ENCODE data around the gene SAMSN1. TPM values are rescaled to one million over a fixed set of nuclear protein-coding genes. Genes with fewer than 3 reads are reported as not detected.

Gene SAMSN1
- total RNA-seq, 1 donor from 2014 or later: 4.0 TPM

DNA sequence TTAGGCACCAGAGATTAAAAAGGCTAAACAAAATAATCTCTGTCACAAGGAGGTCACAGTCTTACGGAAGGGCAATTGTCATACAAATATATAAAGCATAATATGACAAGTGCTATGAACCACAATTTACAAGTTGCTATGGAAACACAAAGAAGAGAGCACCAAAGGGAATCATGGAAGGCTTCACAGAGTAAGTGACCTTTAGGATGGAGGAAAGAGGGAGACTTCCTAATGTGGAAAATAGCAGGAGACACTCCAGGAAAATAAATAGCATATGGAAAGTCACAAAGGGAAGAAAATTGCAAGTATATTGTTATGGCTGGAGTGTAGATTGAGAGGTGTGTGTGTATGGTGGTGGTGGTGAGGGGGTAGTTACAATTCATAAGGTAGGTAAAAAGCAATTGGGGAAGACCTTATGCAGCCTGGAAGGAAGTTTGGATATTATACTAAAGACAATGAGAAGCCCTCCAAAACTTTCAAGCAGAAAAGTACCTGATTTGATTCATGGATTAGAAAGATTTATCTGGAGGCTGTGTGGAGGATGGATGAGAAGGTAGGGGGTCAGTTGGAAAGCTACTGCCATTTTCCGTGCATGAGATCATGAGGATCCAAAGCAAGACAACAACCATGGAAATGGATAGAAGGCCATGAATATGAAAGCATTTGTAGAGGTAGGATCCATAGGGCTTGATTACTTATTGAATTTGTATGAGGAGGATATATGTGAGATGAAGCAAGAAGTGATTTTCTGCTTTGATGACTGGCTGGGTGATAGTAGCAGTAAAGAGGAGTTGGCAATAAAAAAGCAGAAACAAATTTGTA is 61.7 kb downstream of the SAMSN1 start:
- no peak for DNase-seq (ENCODE audit: low read depth, low spot score)

DNA sequence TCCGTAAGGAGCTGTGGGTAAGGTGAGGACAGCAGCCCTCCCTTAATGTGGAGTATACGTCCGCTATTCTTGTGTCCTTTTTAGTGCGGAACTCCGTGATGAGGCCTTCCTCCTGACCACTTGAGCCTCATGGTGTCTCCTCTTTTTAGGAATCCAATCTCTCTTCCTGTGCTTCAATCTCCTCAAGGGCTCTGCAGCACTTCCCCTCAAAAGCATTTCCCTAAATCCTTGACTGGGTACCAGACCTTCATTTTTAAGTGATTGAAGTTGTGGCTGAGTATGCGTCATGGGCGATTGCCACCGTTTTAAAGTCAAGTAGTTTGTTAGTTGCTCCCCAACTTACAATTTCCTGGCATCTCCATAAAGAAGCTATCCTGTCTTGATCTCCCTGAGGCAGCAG is 62.8 kb downstream of the SAMSN1 start:
- DNase-seq (ENCODE audit: low read depth, low spot score): no peak

DNA sequence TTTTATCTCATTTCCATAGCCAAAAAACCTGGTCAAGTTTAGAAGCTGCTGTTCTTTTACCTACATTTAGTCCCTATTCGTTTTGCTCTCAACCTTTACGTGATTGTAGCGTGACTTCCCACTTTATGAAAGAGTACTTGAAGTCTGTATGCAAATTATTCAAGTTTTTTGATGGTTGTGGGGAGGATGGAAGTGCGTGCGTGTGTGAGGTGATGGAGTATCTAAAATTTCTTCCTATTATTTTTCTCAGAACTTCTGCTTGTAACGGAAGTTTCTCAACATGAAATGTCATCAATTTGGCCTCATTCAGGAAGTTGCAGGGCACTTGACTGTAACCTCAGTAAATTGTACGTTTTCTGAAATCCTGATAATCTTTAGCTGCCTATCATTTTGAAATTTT is 64.0 kb downstream of the SAMSN1 start:
- DNase-seq (ENCODE audit: low read depth, low spot score): no peak

DNA sequence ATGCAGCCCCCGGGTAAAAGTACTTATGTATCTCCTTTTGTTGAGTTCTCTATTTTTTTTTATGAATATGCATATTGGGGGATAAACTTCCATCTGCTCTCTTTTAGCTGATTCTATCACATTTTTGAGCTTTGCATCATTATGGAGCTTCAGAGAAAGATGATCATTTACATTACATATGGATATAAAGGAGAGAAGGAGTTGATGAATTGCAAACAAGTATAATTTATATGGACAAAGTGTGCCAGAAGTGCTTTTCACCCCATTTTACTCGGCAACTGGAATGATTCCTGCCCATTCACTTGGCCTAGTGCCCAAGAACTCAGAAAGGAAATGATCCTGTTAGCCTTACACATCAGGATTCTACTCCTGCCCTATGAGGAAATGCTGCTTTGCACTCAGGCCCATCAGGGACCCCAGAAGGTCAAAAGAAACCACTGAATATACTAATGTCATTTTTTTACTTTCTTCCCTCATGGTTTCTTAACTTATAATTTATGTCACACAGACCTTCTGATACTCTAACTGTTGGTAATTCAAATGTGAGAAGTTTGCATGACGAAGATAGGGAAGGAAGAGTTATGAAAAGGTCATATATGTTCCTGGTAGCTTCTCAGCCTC is 65.6 kb downstream of the SAMSN1 start:
- DNase-seq (ENCODE audit: low read depth, low spot score): no peak

DNA sequence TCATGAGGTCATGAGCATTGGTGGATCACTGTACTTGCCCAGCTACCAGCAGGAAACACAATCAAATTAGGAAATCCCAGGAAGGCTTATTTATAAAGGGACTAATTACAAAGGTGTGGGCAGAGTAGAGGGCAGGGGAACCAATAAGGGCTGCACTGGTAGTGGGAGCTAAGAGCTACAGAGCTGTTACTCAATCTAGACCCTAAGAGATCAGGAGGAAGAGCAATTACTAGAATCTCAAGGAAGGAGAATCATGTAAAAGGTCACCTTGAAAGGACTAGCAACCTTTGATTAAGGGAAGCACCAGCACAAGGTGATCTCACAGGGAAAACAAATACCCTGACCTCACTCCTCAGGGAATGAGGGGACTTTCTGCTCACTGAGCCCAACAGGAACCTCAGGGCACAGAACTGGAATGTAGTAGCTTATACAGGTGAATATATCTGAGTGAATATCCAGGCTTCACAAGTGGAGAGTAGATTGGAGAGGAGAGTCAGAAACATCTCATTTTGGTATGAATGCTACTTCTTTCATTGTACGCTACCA is 66.8 kb downstream of the SAMSN1 start:
- DNase-seq (ENCODE audit: low read depth, low spot score): no peak

DNA sequence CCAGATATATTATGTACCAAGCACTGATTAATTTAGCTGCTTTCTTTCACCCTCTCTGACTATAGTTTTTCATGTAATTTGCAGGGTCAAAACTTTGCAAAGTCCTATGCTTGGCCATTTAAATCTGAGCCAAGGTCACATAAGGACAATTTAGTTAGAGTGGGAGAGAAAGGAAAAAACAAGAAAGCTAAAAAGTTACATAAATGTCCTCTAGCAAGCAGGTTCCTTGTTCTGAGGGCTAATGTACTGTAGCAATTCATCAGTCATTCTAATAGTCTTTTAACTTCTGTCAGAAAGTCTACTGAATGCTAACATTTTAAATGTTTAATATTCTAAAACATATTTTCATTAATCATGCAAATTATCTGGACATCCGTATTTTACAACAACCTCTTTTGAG is 68.3 kb downstream of the SAMSN1 start:
- no peak for DNase-seq (ENCODE audit: low read depth, low spot score)

DNA sequence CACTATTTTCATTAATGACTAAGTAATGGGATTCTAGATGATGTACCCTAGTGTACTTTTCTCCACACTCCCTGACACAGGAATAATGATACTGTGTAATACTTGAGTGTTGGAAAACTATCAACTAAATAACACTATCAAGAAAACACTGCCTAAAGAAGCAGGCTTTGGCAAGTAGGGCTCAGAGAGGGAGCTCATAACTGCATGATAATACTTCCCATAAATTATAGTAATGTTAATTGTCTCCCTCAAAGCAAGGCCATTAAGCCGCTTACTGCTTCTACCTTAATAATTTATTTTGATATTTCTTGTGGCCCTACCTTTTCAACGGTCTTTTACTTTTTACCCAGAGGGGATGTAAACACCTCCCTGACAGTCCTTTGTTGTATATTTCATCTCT is 69.0 kb downstream of the SAMSN1 start:
- no peak for DNase-seq (ENCODE audit: low read depth, low spot score)

DNA sequence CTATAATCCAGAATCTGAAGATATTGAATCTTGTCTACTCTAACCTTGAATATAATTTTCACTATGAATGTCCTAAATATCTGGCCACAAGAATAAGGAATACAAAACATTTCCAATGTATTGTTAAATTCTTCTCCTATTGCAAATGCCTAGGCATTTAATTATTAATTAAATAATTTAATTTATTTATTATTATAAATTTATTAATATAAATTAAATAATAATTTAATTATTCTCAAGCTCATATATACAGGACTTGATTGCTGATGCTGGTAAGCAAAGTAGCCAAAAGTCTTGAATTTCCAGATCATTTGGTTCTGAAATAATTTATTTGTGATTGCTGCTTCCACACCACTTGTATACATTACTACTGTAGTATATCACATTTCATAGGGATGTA is 71.1 kb downstream of the SAMSN1 start:
- DNase-seq (ENCODE audit: low read depth, low spot score): no peak

DNA sequence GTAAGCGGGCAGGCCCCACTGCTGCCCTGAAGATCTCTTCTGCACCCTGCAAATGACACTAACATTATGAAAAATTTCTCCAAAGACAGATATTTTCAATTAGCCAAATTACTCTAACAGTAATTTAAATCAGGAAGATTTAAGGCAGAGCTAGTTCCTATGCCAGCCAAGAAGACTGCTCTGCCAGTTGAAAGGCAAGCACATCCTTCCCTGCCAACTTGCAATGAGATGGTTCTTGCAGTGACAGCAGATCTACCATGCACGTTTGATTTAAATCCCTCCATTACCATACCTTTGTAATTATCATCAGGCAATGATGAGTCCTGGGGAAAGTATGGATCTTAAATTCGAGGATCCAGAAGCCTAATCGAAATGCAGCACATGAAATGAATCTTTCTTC is 76.5 kb downstream of the SAMSN1 start:
- no peak for DNase-seq (ENCODE audit: low read depth, low spot score)

DNA sequence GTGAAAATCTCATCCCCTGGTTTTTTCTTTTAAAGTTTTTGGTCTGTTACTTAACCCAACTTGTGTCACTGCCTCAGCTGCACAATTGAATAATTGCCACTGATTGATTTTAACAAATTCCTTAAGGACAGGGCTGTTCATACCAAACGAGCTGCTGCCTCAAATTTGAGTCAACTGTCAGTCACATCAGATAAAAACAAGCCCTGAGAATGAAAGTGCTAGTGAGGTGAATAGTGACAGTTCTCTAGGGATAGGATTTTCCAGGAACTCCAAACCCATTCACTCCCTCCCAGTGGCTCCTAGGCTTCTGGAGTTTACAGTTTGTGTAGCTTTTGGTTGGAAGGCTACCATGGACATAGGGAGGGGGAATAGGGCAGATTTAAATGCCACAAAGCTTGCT is 79.4 kb downstream of the SAMSN1 start:
- no peak for DNase-seq (ENCODE audit: low read depth, low spot score)

DNA sequence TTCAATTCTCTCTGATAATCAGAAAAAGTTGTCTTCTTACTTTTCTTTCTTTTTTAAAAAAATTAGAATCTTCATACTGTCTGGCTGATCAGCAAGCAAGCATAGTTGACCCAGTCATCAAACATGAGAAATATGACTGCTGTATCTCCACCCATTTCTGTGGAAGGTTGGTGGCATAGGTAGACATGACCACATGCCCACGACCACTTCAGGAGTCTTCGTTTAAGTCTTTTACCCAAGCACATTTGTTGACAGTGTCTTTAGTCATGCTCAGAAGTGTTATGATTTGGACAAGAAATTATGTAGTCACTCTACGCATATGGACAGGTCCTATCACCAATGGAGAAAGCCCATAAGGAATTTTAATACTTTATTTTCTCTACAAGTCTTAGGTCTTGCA is 88.4 kb downstream of the SAMSN1 start:
- no peak for DNase-seq (ENCODE audit: low read depth, low spot score)

DNA sequence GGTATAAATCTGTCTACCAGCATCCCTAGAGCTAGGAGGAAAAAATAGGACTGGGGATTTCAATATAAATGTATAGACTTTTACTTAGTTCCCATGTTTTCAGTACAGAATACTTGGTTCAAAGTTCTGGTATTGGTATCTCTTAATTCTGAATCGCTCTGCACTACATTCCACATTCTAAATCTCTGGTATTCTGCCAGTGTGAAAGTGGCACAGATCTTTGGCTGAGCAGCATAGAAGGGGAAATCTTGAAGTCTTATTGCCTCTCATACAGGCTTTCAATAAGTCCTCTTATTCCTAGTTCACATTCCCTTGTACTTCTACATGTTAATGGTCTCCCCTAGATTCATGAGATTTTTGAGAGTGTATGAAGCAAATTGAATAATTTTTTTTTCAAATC is 89.2 kb downstream of the SAMSN1 start:
- no peak for DNase-seq (ENCODE audit: low read depth, low spot score)

DNA sequence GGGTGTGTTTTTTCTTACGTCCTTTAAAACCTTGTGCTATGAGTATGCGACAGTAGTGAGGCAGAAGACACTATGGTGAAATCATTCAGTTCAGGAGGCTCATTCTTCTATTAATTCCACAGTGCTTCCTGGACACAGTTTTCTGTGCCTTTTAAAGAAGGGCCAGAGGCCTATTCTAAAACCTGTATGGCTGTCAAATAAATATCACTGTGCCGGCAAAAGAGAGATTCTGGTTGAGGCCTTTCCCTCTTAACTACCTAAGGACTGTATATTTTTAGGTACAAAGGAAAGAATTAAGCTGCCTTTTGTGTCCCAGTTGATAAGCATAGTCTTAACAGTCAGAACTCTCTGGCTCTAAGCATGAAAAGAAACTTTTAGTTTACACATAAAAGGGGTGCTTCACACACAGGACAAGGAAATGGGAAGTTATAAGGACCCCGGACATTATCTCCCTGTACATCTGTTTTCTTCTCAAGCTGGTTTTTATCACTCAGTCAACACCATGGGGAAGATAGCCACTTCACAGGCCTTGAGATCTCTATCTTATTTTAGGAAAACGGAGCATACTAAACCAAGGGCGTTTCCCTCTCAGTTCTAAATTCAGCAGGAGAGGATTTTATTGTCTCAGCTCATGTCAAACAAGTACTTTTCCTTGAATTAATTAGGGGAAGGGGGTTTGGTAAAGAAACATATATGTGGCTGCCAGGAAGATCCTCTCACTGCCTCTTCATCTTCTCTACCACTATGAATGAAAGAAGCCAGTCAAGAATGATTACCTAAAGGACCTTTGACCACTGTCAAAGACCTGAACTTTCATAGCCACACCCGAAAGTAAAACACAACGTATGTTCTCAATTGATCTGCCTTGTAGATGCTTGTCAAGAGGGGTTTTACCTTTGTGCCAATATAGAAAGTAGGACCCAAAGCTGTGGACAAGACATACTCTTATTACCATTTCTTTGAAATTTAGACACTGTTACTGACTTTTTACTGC is 91.8 kb downstream of the SAMSN1 start:
- no peak for DNase-seq (ENCODE audit: low read depth, low spot score)

DNA sequence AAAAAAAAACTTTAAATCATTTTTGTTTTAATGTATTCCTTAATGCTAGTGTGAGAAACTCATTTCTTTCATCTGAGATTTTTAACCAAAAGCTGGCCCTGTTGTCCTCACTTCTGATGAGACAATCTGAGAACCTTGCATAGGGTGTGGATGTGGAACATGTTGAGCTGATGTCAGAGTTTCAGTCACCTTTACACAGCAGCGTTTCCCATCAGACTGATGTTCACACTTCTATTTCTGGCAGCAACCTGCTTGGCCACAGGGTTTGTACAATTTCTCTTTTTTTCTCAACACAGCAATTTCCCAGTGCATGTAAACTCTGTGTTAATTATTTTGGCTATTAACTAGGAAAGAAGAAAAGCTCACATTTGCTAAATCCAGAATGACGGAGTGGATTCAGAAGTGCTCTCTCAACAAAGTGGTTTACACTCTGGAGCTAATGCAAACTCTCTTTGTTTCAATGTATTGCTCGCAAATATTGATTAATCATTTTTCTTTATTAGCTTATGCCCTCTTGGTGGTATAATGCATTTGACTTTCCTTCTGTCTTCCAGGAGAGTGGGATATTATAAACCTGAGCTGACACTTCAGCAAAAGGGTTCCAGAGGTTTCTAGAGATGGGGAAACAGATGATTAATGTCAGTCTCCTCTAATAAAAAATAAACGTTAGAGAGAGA is 92.6 kb downstream of the SAMSN1 start:
- no peak for DNase-seq (ENCODE audit: low read depth, low spot score)

DNA sequence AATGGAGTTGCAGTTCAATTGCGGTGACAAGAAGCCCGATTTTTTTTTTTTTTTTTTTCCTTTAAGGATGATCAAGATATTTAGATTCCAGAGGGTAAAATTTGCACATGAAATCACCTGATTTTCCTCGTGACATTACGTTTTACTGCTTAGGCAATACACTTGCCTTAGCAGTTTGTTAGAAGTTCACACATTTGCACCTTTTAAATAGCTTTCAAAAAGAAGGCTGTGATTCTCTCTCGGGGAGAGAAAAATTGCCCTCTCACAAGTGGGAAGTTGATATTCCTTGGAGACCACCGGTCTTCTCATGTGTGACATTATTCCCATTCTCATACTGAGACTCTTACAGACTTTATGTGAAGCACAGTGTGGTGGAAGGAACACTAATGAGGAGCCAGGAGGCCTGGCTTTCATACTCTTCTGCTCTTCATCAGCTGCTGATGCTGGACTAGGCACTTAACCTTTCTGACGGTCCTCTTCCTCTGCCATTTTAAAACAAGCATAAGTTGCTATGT is 93.3 kb downstream of the SAMSN1 start:
- DNase-seq (ENCODE audit: low read depth, low spot score): no peak

DNA sequence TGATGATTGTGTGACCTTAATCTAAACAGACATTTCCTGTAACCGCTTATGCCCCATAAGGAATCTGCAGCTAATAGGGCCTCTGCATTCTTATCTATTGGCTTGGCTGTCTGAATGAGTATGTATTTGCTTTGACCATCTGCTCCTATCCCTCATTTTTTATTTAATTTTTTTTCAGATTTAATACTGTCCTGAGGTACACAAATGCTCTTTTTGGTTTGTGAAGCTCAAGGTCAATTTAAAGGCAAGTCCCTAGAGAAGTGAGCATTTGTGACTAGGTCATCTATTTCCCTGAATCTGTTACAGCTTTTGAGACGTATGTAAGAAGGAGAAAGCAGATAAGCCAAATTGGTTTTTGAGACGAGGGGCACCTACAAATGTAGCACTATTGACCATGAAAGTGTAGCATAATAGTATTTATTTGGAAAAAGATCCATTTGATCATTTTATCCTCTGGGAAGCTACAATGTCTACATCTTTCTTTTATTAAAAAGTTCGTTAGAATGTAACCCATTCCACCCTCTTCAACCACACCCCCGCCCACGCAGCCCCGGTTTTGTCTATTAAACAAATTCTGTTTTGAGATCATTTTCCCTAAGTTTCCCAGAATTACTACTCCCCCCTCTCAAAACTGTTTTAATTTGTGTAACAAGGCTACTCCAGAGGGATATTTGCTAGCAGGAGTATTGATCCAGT is 93.9 kb downstream of the SAMSN1 start:
- DNase-seq (ENCODE audit: low read depth, low spot score): no peak

DNA sequence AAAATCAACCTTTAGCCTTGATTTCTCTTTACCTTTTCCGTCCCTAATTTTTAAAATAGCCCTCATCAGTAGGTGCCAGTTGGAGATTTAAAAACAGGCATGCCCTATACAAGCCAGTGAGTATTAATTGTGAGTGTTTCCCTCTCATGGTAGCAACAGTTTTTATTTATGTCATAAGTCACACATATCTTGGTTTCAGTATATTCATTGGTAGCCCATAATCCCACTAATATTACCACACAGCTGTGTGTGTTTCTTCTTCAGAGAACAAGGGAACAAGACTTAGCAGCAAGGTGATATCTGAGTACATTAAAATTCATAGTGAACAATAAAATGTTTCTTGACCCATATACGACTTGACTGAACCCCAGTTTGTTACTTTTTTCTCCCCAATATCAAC is 94.6 kb downstream of the SAMSN1 start:
- no peak for DNase-seq (ENCODE audit: low read depth, low spot score)

DNA sequence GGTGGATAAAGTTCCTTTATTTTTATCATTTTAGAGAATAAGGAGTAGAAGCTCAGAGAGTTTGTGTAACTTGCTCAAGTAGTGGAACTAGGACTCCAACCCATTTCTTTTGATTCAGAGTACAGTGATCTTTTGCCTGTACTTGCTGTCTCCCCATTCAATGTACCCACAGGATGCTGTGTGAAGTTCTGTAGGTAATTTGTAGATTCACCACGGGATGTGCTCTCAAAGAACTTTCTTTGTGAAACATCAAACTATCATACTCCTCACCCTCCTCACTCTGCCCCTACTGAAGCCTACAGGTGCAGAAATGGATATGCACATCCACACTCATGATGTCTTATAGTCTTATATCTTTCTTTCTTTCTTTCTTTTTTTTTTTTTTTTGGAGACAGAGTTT is 97.3 kb downstream of the SAMSN1 start:
- no peak for DNase-seq (ENCODE audit: low read depth, low spot score)

DNA sequence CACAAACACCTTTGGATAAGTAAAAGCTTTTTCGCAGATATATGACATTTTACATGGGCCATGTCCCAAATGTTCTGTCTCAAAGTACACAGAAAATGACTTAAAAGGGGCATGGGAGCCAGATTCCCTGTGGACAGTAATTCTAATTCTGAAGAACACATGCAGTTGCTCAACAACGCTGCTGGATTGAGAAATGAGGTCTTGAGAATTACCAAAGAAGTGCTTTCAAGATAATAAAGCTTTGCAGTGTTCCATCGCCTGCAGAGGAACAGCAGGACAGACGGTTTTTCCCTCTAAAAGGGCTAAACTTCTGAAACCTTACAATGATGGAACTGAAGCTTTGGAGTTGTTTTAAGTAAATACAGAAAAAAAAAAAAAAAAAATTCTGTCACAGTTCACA is 107.9 kb downstream of the SAMSN1 start:
- no peak for DNase-seq (ENCODE audit: low read depth, low spot score)

DNA sequence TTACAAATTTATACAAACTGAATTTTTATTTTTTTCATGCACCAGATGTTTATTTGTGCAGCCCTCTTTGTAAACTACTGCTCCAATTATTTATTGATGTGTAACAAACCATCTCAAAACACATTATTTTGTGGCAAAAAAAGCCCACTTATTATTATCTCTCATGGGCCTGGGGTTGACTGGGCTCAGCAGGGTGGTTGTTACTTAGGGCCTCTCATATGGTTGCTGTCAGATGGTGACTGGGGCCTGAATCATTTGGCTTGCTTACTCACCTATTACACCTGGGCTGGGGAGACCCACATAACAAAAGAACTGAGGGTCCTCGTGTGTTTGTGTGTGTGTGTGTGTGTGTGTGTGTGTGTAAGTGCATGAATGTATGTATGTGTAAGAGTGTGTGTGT is 110.7 kb downstream of the SAMSN1 start:
- no peak for DNase-seq (ENCODE audit: low read depth, low spot score)
